GM23338 (cell line): ENCODE results near the gene ABCC10. TPM values are rescaled to one million over a fixed set of nuclear protein-coding genes. Genes with fewer than 3 reads are reported as not detected.

Source experiments
- ATAC-seq: fragments of 200-7000 bp; cut with Tn5 transposase; 3 replicates; pipeline ENCODE4 v1.9.1; 2020
- DNase-seq: peaks from one replicate; pipeline ENCODE4 v3.0.0-alpha.2; 2015; ENCODE audit warnings: low spot score
- H2AFZ ChIP-seq: fragments of 200-600 bp; sonication (generic); 2 replicates; pipeline ENCODE4 v1.8.0; 2016; ENCODE audit warnings: antibody characterized with exemption, mild to moderate bottlenecking, moderate library complexity
- H3F3A ChIP-seq: fragments of 200-600 bp; sonication (generic); replicated peaks from 2 replicates; pipeline ENCODE4 v1.8.0; 2017; ENCODE audit warnings: antibody characterized with exemption, mixed run types, low read depth
- H3K27ac ChIP-seq: fragments of 200-600 bp; sonication (generic); 2 replicates; pipeline ENCODE4 v1.6.1; 2016; ENCODE audit warnings: low read depth
- H3K27me3 ChIP-seq: fragments of 200-600 bp; sonication (generic); 2 replicates; pipeline ENCODE4 v1.8.0; 2016; ENCODE audit warnings: mild to moderate bottlenecking, mixed run types, moderate library complexity; ENCODE audit not compliant: insufficient read depth
- H3K36me3 ChIP-seq: fragments of 200-600 bp; sonication (generic); 2 replicates; pipeline ENCODE4 v1.8.0; 2016; ENCODE audit warnings: mild to moderate bottlenecking; ENCODE audit not compliant: insufficient read depth
- H3K4me1 ChIP-seq: fragments of 200-600 bp; sonication (generic); 2 replicates; pipeline ENCODE4 v1.8.0; 2016; ENCODE audit warnings: mild to moderate bottlenecking, moderate library complexity; ENCODE audit not compliant: insufficient read depth
- H3K4me2 ChIP-seq: fragments of 200-600 bp; sonication (generic); 2 replicates; pipeline ENCODE4 v1.7.1; 2017; ENCODE audit warnings: mixed run types
- H3K4me3 ChIP-seq: fragments of 200-600 bp; sonication (generic); 2 replicates; pipeline ENCODE4 v1.6.1; 2016; ENCODE audit warnings: mixed run types
- H3K79me2 ChIP-seq: fragments of 200-600 bp; sonication (generic); replicated peaks from 2 replicates; pipeline ENCODE4 v1.8.0; 2017; ENCODE audit warnings: mild to moderate bottlenecking; ENCODE audit not compliant: insufficient read depth
- H3K9me2 ChIP-seq: fragments of 200-600 bp; sonication (generic); 2 replicates; pipeline ENCODE4 v1.8.0; 2017; ENCODE audit not compliant: insufficient read depth
- H4K20me1 ChIP-seq: fragments of 200-600 bp; sonication (generic); replicated peaks from 2 replicates; pipeline ENCODE4 v1.8.0; 2017; ENCODE audit warnings: mild to moderate bottlenecking; ENCODE audit not compliant: insufficient read depth
- H3K27ac Mint-ChIP-seq: 2 replicates; pipeline ENCODE4 v1.8.0; 2020; ENCODE audit warnings: inconsistent platforms, mild to moderate bottlenecking, moderate library complexity, mixed read lengths
- H3K27me3 Mint-ChIP-seq: 3 replicates; pipeline ENCODE4 v1.8.0; 2022; ENCODE audit warnings: low read depth, mild to moderate bottlenecking, moderate library complexity, mixed read lengths, inconsistent platforms; ENCODE audit not compliant: insufficient read depth, poor library complexity
- H3K36me3 Mint-ChIP-seq: 3 replicates; pipeline ENCODE4 v1.8.0; 2021; ENCODE audit warnings: low read depth, mild to moderate bottlenecking, inconsistent platforms, moderate library complexity, mixed read lengths
- H3K4me1 Mint-ChIP-seq: 3 replicates; pipeline ENCODE4 v1.8.0; 2020; ENCODE audit warnings: mild to moderate bottlenecking, inconsistent platforms, mixed read lengths
- H3K4me3 Mint-ChIP-seq: 3 replicates; pipeline ENCODE4 v1.8.0; 2021; ENCODE audit warnings: moderate library complexity, mild to moderate bottlenecking, inconsistent platforms, mixed read lengths
- H3K9me3 Mint-ChIP-seq: 3 replicates; pipeline ENCODE4 v1.8.0; 2020; ENCODE audit warnings: moderate library complexity, mild to moderate bottlenecking, inconsistent platforms, mixed read lengths
- CREB1 ChIP-seq: fragments of 250-450 bp; sonication (Bioruptor Pico); IDR thresholded peaks from 2 replicates; pipeline ENCODE4 v1.5.0; 2020; ENCODE audit warnings: low read depth, mild to moderate bottlenecking, moderate library complexity
- EZH2 ChIP-seq: fragments of 200-600 bp; sonication (generic); IDR thresholded peaks from one replicate; pipeline ENCODE4 v1.8.0; 2017; ENCODE audit warnings: antibody characterized with exemption, mild to moderate bottlenecking, low read depth; ENCODE audit not compliant: unreplicated experiment
- EZH2phosphoT487 ChIP-seq: fragments of 200-600 bp; sonication (generic); IDR thresholded peaks from one replicate; pipeline ENCODE4 v1.8.1; 2018; ENCODE audit warnings: antibody characterized with exemption; ENCODE audit not compliant: unreplicated experiment
- JUNB ChIP-seq: IDR thresholded peaks from one replicate; pipeline ENCODE4 v1.6.1; 2016; ENCODE audit warnings: antibody characterized with exemption; ENCODE audit not compliant: unreplicated experiment
- NANOG ChIP-seq: IDR thresholded peaks from 2 replicates; pipeline ENCODE4 v1.6.1; 2016; ENCODE audit warnings: antibody characterized with exemption, borderline replicate concordance
- POLR2AphosphoS5 ChIP-seq: IDR thresholded peaks from 2 replicates; pipeline ENCODE4 v1.6.1; 2016; ENCODE audit warnings: antibody characterized with exemption, low read depth
- STAT1 ChIP-seq: IDR thresholded peaks from one replicate; pipeline ENCODE4 v1.6.1; 2016; ENCODE audit warnings: antibody characterized with exemption; ENCODE audit not compliant: unreplicated experiment
- ZNF114 ChIP-seq: fragments of 250-450 bp; sonication (Bioruptor Pico); IDR thresholded peaks from 2 replicates; pipeline ENCODE4 v1.5.0; 2020; ENCODE audit warnings: mild to moderate bottlenecking, moderate library complexity
- ZNF331 ChIP-seq: fragments of 250-450 bp; sonication (Bioruptor Pico); IDR thresholded peaks from 2 replicates; pipeline ENCODE4 v1.5.0; 2020; ENCODE audit warnings: low read depth, mild to moderate bottlenecking, moderate library complexity
- polyA plus RNA-seq: library from polyadenylated mRNA; unstranded; fragments of >200 nt; fragmentation: Nextera tagmentation; extraction: Ambion mirVana; gene quantifications from 2 replicates; pipeline ENCODE4 v1.2.1, GENCODE V29; 2016
- total RNA-seq: library from RNA; depleted of rRNA; stranded (reverse); fragments of >200 nt; shearing (Covaris generic); gene quantifications from 2 replicates; pipeline ENCODE4 v1.2.3, GENCODE V29; 2014
- TF ChIP-seq, protein P1 (sequence below): IDR thresholded peaks from one replicate; pipeline ENCODE4 v1.6.1; 2018; ENCODE audit warnings: antibody characterized with exemption; ENCODE audit not compliant: unreplicated experiment
- TF ChIP-seq, protein P2 (sequence below): fragments of 250-450 bp; sonication (Bioruptor Pico); IDR thresholded peaks from 2 replicates; pipeline ENCODE4 v1.5.0; 2020; ENCODE audit warnings: mild to moderate bottlenecking, moderate library complexity
- TF ChIP-seq, protein P3 (sequence below): IDR thresholded peaks from 2 replicates; pipeline ENCODE4 v1.6.1; 2016; ENCODE audit warnings: antibody characterized with exemption
- TF ChIP-seq, protein P4 (sequence below), 2 experiments: fragments of 200-600 bp in 1 of 2; sonication (generic) in 1 of 2; conservative IDR thresholded peaks; 2 replicates each; pipeline versions ENCODE4 v1.5.1 to v1.6.1; 2016 to 2017; ENCODE audit warnings: antibody characterized with exemption in 2 of 2, low read depth in 2 of 2, mild to moderate bottlenecking in 2 of 2, moderate library complexity in 1 of 2

Gene ABCC10
- total and polyA plus RNA-seq, 2 experiments from 2014 or later: 16.9 to 17.5 TPM

DNA sequence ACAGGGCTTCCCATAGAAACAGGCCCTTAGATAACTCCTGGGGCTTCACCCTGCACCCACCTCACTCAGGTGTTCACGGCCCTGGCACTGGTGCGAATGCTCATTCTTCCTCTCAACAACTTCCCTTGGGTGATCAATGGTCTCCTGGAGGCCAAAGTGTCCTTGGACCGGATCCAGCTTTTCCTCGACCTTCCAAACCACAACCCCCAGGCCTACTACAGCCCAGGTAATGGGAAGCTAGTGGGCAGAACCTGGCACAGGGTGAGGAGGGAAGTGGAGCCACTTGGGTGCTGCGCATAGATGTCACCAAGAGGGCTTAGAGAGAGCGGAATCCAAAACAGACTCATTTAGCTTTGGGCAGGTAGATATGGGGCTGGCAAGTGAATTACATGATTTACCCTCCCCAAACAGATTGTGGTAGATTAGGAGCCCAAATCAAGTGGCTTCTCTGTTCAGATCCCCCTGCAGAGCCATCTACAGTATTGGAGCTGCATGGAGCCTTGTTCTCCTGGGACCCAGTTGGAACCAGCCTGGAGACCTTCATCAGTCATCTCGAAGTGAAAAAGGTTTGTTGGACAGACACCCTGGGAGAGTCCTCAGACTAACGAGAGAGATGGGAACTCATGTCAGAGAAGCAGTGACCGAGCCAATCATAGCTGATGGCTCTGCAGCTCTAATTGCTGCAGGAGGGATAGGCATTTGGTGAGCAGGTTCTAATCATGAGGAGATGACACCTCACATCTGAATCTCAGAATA, 8.5 kb downstream of the ABCC10 start:
- Mint-ChIP-seq H3K4me3 (no peak overlapping the region), H3K27ac (no peak overlapping the region), H3K9me3 (no peaks in the 10 kb centered on the region), H3K36me3 (peaks cover 3% of the 10 kb centered on the region; the same call in 2 of the 3 replicates), H3K4me1 (no peaks in the 10 kb centered on the region; the same call in 2 of the 3 replicates), H3K27me3 (peaks cover 7% of the 10 kb centered on the region)
- no peak for TF ChIP-seq JUNB
- TF ChIP-seq, protein P1, sequence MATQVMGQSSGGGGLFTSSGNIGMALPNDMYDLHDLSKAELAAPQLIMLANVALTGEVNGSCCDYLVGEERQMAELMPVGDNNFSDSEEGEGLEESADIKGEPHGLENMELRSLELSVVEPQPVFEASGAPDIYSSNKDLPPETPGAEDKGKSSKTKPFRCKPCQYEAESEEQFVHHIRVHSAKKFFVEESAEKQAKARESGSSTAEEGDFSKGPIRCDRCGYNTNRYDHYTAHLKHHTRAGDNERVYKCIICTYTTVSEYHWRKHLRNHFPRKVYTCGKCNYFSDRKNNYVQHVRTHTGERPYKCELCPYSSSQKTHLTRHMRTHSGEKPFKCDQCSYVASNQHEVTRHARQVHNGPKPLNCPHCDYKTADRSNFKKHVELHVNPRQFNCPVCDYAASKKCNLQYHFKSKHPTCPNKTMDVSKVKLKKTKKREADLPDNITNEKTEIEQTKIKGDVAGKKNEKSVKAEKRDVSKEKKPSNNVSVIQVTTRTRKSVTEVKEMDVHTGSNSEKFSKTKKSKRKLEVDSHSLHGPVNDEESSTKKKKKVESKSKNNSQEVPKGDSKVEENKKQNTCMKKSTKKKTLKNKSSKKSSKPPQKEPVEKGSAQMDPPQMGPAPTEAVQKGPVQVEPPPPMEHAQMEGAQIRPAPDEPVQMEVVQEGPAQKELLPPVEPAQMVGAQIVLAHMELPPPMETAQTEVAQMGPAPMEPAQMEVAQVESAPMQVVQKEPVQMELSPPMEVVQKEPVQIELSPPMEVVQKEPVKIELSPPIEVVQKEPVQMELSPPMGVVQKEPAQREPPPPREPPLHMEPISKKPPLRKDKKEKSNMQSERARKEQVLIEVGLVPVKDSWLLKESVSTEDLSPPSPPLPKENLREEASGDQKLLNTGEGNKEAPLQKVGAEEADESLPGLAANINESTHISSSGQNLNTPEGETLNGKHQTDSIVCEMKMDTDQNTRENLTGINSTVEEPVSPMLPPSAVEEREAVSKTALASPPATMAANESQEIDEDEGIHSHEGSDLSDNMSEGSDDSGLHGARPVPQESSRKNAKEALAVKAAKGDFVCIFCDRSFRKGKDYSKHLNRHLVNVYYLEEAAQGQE: no peak
- TF ChIP-seq EZH2phosphoT487: no peak
- TF ChIP-seq, protein P2, sequence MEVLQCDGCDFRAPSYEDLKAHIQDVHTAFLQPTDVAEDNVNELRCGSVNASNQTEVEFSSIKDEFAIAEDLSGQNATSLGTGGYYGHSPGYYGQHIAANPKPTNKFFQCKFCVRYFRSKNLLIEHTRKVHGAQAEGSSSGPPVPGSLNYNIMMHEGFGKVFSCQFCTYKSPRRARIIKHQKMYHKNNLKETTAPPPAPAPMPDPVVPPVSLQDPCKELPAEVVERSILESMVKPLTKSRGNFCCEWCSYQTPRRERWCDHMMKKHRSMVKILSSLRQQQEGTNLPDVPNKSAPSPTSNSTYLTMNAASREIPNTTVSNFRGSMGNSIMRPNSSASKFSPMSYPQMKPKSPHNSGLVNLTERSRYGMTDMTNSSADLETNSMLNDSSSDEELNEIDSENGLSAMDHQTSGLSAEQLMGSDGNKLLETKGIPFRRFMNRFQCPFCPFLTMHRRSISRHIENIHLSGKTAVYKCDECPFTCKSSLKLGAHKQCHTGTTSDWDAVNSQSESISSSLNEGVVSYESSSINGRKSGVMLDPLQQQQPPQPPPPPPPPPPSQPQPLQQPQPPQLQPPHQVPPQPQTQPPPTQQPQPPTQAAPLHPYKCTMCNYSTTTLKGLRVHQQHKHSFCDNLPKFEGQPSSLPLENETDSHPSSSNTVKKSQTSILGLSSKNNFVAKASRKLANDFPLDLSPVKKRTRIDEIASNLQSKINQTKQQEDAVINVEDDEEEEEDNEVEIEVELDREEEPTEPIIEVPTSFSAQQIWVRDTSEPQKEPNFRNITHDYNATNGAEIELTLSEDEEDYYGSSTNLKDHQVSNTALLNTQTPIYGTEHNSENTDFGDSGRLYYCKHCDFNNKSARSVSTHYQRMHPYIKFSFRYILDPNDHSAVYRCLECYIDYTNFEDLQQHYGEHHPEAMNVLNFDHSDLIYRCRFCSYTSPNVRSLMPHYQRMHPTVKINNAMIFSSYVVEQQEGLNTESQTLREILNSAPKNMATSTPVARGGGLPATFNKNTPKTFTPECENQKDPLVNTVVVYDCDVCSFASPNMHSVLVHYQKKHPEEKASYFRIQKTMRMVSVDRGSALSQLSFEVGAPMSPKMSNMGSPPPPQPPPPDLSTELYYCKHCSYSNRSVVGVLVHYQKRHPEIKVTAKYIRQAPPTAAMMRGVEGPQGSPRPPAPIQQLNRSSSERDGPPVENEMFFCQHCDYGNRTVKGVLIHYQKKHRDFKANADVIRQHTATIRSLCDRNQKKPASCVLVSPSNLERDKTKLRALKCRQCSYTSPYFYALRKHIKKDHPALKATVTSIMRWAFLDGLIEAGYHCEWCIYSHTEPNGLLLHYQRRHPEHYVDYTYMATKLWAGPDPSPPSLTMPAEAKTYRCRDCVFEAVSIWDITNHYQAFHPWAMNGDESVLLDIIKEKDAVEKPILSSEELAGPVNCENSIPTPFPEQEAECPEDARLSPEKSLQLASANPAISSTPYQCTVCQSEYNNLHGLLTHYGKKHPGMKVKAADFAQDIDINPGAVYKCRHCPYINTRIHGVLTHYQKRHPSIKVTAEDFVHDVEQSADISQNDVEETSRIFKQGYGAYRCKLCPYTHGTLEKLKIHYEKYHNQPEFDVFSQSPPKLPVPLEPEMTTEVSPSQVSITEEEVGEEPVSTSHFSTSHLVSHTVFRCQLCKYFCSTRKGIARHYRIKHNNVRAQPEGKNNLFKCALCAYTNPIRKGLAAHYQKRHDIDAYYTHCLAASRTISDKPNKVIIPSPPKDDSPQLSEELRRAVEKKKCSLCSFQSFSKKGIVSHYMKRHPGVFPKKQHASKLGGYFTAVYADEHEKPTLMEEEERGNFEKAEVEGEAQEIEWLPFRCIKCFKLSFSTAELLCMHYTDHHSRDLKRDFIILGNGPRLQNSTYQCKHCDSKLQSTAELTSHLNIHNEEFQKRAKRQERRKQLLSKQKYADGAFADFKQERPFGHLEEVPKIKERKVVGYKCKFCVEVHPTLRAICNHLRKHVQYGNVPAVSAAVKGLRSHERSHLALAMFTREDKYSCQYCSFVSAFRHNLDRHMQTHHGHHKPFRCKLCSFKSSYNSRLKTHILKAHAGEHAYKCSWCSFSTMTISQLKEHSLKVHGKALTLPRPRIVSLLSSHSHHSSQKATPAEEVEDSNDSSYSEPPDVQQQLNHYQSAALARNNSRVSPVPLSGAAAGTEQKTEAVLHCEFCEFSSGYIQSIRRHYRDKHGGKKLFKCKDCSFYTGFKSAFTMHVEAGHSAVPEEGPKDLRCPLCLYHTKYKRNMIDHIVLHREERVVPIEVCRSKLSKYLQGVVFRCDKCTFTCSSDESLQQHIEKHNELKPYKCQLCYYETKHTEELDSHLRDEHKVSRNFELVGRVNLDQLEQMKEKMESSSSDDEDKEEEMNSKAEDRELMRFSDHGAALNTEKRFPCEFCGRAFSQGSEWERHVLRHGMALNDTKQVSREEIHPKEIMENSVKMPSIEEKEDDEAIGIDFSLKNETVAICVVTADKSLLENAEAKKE (CRISPR knock-in tag): no peak
- no peak for TF ChIP-seq POLR2AphosphoS5
- no peak for TF ChIP-seq ZNF114 (CRISPR knock-in tag)
- TF ChIP-seq EZH2: no peak
- TF ChIP-seq STAT1: no peak
- no peak for TF ChIP-seq CREB1 (CRISPR knock-in tag)
- TF ChIP-seq, protein P3, sequence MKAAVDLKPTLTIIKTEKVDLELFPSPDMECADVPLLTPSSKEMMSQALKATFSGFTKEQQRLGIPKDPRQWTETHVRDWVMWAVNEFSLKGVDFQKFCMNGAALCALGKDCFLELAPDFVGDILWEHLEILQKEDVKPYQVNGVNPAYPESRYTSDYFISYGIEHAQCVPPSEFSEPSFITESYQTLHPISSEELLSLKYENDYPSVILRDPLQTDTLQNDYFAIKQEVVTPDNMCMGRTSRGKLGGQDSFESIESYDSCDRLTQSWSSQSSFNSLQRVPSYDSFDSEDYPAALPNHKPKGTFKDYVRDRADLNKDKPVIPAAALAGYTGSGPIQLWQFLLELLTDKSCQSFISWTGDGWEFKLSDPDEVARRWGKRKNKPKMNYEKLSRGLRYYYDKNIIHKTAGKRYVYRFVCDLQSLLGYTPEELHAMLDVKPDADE: no peak
- TF ChIP-seq NANOG: no peak
- TF ChIP-seq, protein P4, sequence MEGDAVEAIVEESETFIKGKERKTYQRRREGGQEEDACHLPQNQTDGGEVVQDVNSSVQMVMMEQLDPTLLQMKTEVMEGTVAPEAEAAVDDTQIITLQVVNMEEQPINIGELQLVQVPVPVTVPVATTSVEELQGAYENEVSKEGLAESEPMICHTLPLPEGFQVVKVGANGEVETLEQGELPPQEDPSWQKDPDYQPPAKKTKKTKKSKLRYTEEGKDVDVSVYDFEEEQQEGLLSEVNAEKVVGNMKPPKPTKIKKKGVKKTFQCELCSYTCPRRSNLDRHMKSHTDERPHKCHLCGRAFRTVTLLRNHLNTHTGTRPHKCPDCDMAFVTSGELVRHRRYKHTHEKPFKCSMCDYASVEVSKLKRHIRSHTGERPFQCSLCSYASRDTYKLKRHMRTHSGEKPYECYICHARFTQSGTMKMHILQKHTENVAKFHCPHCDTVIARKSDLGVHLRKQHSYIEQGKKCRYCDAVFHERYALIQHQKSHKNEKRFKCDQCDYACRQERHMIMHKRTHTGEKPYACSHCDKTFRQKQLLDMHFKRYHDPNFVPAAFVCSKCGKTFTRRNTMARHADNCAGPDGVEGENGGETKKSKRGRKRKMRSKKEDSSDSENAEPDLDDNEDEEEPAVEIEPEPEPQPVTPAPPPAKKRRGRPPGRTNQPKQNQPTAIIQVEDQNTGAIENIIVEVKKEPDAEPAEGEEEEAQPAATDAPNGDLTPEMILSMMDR (conservative IDR thresholded peaks at IDR 0.05; ENCODE audit: low read depth in 2 of 2): no peak
- TF ChIP-seq ZNF331 (CRISPR knock-in tag): no peak
- DNase-seq: no peak
- H3K4me1 ChIP-seq: no peaks in the 10 kb centered on the region
- 0 out of 2 replicates have a peak, but pooled peaks cover under 1% of the 10 kb centered on the region for H3K79me2 ChIP-seq
- H3K4me2 ChIP-seq: no peak overlapping the region
- no peak overlapping the region for H3K27ac ChIP-seq
- H3F3A ChIP-seq: no peaks in the 10 kb centered on the region
- H3K4me3 ChIP-seq: no peak overlapping the region
- H2AFZ ChIP-seq: no peak overlapping the region
- no peak for ATAC-seq
- H3K27me3 ChIP-seq: no peaks in the 10 kb centered on the region
- no peaks in the 10 kb centered on the region for H3K9me2 ChIP-seq
- H4K20me1 ChIP-seq: no peaks in the 10 kb centered on the region
- no peaks in the 10 kb centered on the region for H3K36me3 ChIP-seq
